CD4-positive, alpha-beta T cell treated with Interferon gamma for 1 hour (primary cell): Measurements from ENCODE around the gene TTC17.

Source experiments
- DNase-seq: peaks from one replicate; pipeline ENCODE4 v3.0.0-alpha.2; 2020

The TTC17 gene

GRCh38 chr11:43358801-43359421 lies at the start of gene TTC17:
Gene TTC17, plus strand, starts transcription at chr11:43358920. Its CDS starts 35 bp downstream, at chr11:43358955.
- peak; percentile 89 for DNase-seq

- DNase-seq = peak; percentile 91
These were observed 46.7 kb upstream of the TTC17 start, which contains the start of gene API5 for GRCh38 chr11:43311791-43312607. Gene API5, plus strand, starts transcription at chr11:43311996. Its CDS starts 132 bp downstream, at chr11:43312128.

GRCh38 chr11:43315966-43316365 lies 42.8 kb upstream of the TTC17 start:
- DNase-seq = no peak

- no peak for DNase-seq
These were observed 42.3 kb upstream of the TTC17 start for GRCh38 chr11:43316451-43316850.

DNA sequence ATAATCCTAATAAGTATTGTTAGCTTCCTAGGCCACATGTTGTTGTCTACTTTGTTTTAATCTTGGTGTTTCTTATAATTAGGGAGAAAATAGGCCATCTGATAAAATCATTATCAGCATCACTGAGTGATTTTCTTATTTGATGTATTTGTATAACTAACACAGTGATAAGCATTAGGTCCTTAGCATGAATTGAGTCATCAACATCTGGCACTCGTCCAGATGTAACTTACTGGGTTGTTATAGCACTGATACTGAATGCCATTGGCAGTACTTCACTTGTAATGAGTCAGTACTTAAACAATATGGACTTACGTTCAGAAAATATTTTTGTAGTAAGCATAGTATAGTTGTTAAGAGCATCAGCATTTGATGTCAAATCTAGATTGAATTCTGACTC lies 30.7 kb upstream of the TTC17 start:
- DNase-seq = no peak

DNA sequence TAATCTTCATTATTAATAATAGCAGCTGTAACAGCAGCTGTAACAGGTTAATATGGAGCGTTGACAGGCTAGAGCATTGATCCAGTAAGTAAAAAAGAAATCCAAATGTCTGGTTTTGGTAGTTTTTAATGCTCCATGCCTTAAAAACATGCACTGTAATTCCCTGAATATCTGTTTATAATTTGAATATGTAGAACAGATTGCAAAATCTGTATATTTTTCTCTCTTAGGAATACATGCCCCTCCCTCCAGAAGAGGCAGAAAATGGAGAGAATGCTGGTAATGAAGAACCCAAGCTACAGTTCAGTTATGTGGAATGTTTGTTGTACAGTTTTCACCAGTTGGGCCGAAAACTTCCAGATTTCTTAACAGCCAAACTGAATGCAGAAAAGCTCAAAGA lies 30.2 kb upstream of the TTC17 start:
- DNase-seq = no peak

DNA sequence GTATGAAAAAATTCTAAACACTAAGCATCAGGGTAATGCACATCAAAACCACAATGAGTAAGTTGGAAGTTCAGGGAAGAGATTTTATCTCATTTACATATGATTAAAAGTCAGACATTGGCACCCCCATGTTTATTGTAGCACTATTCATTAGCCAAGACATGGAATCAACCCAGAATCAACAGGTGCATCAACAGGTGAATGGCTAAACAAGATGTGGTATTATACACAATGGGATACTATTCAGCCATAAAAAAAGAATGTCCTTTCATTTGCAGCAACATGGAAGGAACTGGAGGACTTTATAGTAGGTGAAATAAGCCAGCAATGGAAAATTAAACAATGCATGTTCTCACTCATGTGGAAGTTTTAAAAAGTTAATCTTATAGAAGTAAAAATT lies 17.6 kb upstream of the TTC17 start:
- DNase-seq = no peak

DNA sequence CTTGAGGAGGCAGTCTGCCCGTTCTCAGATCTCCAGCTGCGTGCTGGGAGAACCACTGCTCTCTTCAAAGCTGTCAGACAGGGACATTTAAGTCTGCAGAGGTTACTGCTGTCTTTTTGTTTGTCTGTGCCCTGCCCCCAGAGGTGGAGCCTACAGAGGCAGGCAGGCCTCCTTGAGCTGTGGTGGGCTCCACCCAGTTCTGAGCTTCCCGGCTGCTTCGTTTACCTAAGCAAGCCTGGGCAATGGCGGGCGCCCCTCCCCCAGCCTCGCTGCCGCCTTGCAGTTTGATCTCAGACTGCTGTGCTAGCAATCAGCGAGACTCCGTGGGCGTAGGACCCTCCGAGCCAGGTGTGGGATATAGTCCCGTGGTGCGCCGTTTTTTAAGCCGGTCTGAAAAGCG lies 7.3 kb upstream of the TTC17 start:
- DNase-seq = peak; percentile 9

GRCh38 chr11:43354311-43354710 lies 4.4 kb upstream of the TTC17 start:
- no peak for DNase-seq

DNA sequence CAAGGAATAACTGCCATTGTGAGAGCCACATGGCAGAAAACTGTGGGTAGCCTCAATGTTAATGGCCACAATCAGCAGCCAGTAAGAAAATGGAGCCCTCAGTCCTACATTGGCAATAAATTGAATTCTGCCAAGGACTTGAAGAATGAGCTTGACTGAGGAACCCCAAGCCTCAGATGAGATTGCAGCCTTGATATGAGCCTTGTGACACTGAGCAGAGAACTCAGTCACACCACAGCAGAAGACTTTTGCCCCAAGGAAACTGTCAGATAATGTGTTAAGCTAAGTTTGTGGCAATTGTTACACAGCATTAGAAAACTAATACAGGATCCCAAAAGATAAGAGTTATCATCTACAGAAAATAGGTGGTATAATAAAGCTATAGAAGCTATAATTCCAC lies 2.4 kb upstream of the TTC17 start:
- no peak for DNase-seq

- DNase-seq = no peak
These were observed 380 bp upstream of the TTC17 start for GRCh38 chr11:43358279-43358800.

- DNase-seq = no peak
These were observed 700 bp downstream of the TTC17 start for GRCh38 chr11:43359422-43359818.

DNA sequence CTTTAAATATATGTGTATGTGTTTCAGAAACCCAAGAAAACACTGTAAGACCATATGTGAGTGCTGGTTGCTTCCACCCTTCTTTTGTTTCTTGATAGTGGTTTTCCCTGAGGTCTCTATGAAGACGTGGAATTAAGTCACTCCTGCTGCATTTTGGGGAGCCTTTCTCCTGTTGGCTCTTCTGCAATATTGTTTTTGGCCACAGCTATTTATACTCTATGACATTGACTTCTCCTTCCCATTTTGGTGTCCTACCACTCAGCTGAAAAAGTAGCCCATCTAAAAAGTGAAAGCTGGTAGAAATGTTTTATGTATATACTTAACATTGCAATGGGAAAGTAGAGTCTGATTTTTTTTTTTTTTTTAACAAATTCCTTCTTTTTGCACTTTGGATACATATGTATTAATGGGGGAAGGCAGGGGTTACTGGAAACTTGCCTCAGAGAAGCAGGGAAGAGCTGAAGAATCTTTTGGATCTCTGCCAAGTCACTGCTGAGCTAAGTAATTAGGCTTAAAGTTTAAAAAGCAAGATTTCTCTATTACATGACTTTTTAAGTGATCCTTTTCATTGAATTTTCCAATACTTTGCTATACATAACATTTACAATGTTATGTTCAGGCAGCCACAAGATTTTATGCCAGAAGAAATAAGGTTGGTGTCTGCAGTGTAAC lies 1.8 kb downstream of the TTC17 start:
- no peak for DNase-seq

DNA sequence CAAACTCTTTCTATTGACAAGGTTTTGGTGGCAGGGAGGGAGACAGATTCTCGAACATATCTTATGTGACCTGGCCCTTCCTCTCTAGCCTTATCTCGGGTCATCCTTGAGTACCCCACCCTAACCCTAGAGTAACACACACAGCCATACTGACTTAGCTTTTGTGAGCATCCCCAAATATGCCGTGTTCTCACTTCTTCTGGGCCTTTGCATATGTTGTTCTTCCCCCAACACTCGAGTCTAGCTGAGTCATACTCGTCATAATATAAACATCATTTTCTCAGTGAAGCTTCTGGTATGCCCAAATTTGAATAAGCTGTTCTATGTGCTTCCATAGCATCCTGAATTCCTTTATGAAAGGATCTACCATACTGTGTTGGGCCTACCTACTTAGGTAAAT lies 8.0 kb downstream of the TTC17 start:
- no peak for DNase-seq

- DNase-seq = no peak
These were observed 8.9 kb downstream of the TTC17 start for GRCh38 chr11:43367382-43368178.

DNA sequence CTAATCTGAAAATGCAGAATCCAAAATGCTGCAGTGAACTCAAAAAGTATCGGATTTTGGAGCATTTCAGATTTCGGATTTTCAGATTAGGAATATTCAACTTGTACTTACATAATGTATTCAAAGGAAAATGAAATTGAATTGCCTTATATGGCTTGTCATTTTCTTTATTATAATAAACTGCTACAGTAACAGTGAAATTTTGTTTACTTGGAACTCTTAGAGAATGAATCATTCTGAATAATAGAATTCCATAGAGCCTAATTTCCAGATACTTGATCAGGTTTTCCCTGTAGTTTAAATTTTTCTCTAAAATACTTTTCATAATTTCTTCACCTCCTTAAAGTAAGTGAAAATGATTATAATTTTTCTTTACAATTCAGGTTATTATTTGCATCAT lies 17.3 kb downstream of the TTC17 start:
- DNase-seq = no peak

DNA sequence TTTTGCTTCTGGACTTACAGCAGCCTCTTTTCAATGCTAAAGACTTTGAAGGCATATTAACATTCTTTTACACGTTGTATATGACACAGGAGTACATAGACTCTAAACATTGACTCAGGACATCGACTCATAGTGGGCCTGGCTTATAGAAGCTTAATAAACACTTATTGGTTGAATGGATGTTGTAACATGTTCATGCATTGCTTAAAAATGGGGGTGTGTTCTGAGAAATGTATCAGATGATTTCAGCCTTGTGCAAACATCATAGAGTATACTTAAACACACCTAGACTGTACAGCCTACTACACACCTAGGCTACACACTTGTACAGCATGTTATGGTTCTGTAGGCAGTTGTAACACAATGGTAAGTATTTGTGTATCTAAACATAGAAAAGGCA lies 17.9 kb downstream of the TTC17 start:
- DNase-seq = no peak

DNA sequence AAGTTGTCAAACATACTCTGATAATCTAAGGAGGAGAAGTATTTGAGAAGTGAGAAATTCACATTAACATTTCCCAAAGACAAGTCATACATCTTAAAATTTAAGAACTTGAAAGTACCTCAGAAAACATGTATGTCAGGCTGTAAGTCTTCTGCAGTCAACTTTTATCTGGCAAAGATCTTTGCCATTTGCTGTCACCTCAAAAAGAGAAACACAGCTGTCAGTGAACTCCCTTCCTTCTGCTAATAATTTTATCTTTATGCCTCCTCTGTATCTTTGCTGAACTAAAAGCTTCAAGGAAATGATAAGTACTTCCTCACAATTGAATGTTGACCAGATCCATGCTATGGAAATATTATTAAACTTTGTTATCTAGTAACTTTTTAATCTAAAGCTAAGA lies 18.7 kb downstream of the TTC17 start:
- no peak for DNase-seq

- no peak for DNase-seq
These were observed 20.2 kb downstream of the TTC17 start for GRCh38 chr11:43378897-43379296.

DNA sequence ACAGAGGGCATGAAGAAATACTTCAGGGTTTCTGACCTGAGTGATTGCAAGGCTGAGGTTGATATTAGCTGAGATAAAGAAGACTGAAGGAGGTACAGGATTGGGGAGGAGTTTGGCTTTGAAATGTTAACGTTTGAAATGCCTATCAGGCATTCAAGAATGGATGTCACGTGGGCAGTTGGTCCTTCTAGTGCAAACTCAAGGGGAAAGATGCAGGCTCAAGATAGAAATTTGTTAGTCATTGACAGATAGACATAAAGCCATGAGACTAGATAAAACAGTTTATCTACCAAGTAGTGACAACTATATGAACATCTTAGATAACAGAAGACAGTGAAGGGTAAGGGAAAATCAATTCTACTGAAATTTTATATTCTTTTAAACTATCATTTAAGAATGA lies 23.1 kb downstream of the TTC17 start:
- DNase-seq = no peak

DNA sequence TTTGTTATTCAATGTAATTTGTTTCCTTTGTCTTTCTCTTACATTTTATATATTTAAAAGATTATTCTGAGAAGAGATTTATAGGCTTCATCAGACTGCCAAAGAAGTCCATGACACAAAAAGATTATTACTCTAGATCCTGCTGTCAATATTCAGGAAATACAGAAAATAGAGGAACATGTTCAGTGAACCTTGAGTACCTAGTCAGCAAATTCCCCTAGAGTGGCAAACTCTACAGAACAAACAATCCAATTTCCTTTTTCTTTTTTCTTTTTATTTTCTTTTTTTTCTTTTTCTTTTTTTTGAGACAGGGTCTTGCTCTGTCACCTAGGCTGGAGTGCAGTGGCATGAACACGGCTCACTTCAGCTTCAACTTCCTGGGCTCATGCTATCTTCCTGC lies 23.9 kb downstream of the TTC17 start:
- DNase-seq = no peak

GRCh38 chr11:43384393-43384792 lies 25.7 kb downstream of the TTC17 start:
- no peak for DNase-seq

- DNase-seq = no peak
These were observed 34.0 kb downstream of the TTC17 start for GRCh38 chr11:43392713-43393112.
